CD14-positive monocyte (primary cell): ENCODE results near the gene PRPF40B. TPM values are rescaled to one million over a fixed set of nuclear protein-coding genes. Genes with fewer than 3 reads are reported as not detected.

Source experiments
- DNase-seq, 3 donors: peaks; one replicate each; pipeline ENCODE4 v3.0.0-alpha.2; 2011 to 2022
- H2AFZ ChIP-seq: 2 replicates; pipeline ENCODE4 v1.6.0; 2012; ENCODE audit warnings: mild to moderate bottlenecking, low read depth, low read length, inconsistent platforms; ENCODE audit not compliant: insufficient read depth, poor library complexity, severe bottlenecking
- H3K27ac ChIP-seq, 2 donors: 1 replicate in 1 of 2; 2 replicates in 1 of 2; pipeline ENCODE4 v1.5.1; 2012 to 2013; ENCODE audit warnings: low read length in 2 of 2, control low read depth in 1 of 2, inconsistent platforms in 1 of 2, low read depth in 1 of 2, mild to moderate bottlenecking in 1 of 2
- H3K27me3 ChIP-seq, 2 donors: one replicate each; pipeline versions ENCODE4 v1.6.0 to v1.6.1; 2011 to 2013; ENCODE audit warnings: low read length in 2 of 2; ENCODE audit not compliant: control insufficient read depth in 2 of 2, insufficient read depth in 2 of 2
- H3K36me3 ChIP-seq, 2 donors: replicated peaks in 1 of 2; 1 replicate in 1 of 2; 2 replicates in 1 of 2; pipeline versions ENCODE4 v1.5.1 to v1.6.1; 2012 to 2013; ENCODE audit warnings: low read length in 2 of 2, control low read depth in 1 of 2, inconsistent platforms in 1 of 2, mild to moderate bottlenecking in 1 of 2; ENCODE audit not compliant: insufficient read depth in 2 of 2, control insufficient read depth in 1 of 2
- H3K4me1 ChIP-seq, 2 donors: 1 replicate in 1 of 2; 2 replicates in 1 of 2; pipeline versions ENCODE4 v1.5.1 to v1.6.1; 2012 to 2013; ENCODE audit warnings: low read length in 2 of 2, control low read depth in 1 of 2, inconsistent platforms in 1 of 2, mild to moderate bottlenecking in 1 of 2, moderate library complexity in 1 of 2; ENCODE audit not compliant: insufficient read depth in 2 of 2, control insufficient read depth in 1 of 2
- H3K4me2 ChIP-seq: replicated peaks from 2 replicates; pipeline ENCODE3; 2012; ENCODE audit warnings: low read length, moderate library complexity, mild to moderate bottlenecking; ENCODE audit not compliant: poor library complexity, severe bottlenecking; ENCODE audit errors: extremely low read depth
- H3K4me3 ChIP-seq, 3 experiments: fragments of 200-600 bp in 1 of 3; sonication (generic) in 1 of 3; replicated peaks in 1 of 3; 1 replicate in 2 of 3; 2 replicates in 1 of 3; pipeline ENCODE4 v1.5.1; 2011 to 2013; ENCODE audit warnings: low read length in 3 of 3, mild to moderate bottlenecking in 3 of 3, control low read depth in 2 of 3, low read depth in 2 of 3, inconsistent platforms in 1 of 3, moderate library complexity in 1 of 3
- H3K79me2 ChIP-seq: 2 replicates; pipeline ENCODE4 v1.6.0; 2012; ENCODE audit warnings: mild to moderate bottlenecking, control low read depth, inconsistent platforms, low read length, moderate library complexity; ENCODE audit not compliant: insufficient read depth
- H3K9ac ChIP-seq: 2 replicates; pipeline ENCODE4 v1.6.0; 2017; ENCODE audit warnings: low read length, mild to moderate bottlenecking; ENCODE audit not compliant: insufficient read depth, poor library complexity, severe bottlenecking
- H3K9me3 ChIP-seq, 2 donors: replicated peaks in 1 of 2; 1 replicate in 1 of 2; 2 replicates in 1 of 2; pipeline versions ENCODE4 v1.5.1 to v1.6.1; 2012 to 2013; ENCODE audit warnings: low read length in 2 of 2, control low read depth in 1 of 2; ENCODE audit not compliant: control insufficient read depth in 1 of 2, insufficient read depth in 1 of 2
- H4K20me1 ChIP-seq: 2 replicates; pipeline ENCODE4 v1.6.0; 2012; ENCODE audit warnings: mild to moderate bottlenecking, low read length, control low read depth, moderate library complexity; ENCODE audit not compliant: insufficient read depth
- H3K27ac Mint-ChIP-seq, 7 donors: one replicate each; pipeline ENCODE4 v1.8.0; 2020; ENCODE audit warnings: mild to moderate bottlenecking in 7 of 7, mixed read lengths in 7 of 7, moderate library complexity in 6 of 7, inconsistent platforms in 2 of 7
- H3K27me3 Mint-ChIP-seq, 3 donors: one replicate each; pipeline ENCODE4 v1.8.0; 2021 to 2022; ENCODE audit warnings: low read depth in 3 of 3, mild to moderate bottlenecking in 3 of 3, mixed read lengths in 3 of 3, moderate library complexity in 3 of 3, inconsistent platforms in 1 of 3
- H3K36me3 Mint-ChIP-seq, 2 donors: one replicate each; pipeline ENCODE4 v1.8.0; 2020; ENCODE audit warnings: mixed read lengths in 2 of 2, inconsistent platforms in 1 of 2, mild to moderate bottlenecking in 1 of 2
- H3K4me1 Mint-ChIP-seq: one replicate; pipeline ENCODE4 v1.8.0; 2020; ENCODE audit warnings: mild to moderate bottlenecking, mixed read lengths
- H3K4me3 Mint-ChIP-seq, 2 donors: one replicate each; pipeline ENCODE4 v1.8.0; 2020; ENCODE audit warnings: mild to moderate bottlenecking in 2 of 2, mixed read lengths in 2 of 2, moderate library complexity in 1 of 2
- H3K9me3 Mint-ChIP-seq, 7 donors: one replicate each; pipeline ENCODE4 v1.8.0; 2020 to 2022; ENCODE audit warnings: mixed read lengths in 7 of 7, mild to moderate bottlenecking in 6 of 7, moderate library complexity in 6 of 7, inconsistent platforms in 2 of 7
- CTCF ChIP-seq: fragments of 200-600 bp; IDR thresholded peaks from one replicate; pipeline ENCODE4 v1.8.0; 2022; ENCODE audit warnings: antibody characterized with exemption, mild to moderate bottlenecking
- WGBS: methylation state at CpG from one replicate; pipeline ENCODE4 v1.1.5; 2013; ENCODE audit warnings: missing lambda C conversion rate; ENCODE audit not compliant: insufficient coverage; 5-methylcytosine and 5-hydroxymethylcytosine counted together
- intact Hi-C, 2 donors: fragments of 100-400 bp; cut with micrococcal nuclease; formaldehyde crosslinking; loops; one replicate each; pipeline versions ENCODE4 v1.15.0 to v1.15.1; 2023
- polyA plus RNA-seq, 3 donors: library from polyadenylated mRNA; depleted of rRNA in 1 of 3; unstranded in 2 of 3; stranded (reverse) in 1 of 3; fragments of 300-500 nt in 2 of 3; fragments of >200 nt in 1 of 3; fragmentation: Illumina TruSeq in 2 of 3; gene quantifications; 1 replicate in 2 of 3; 2 replicates in 1 of 3; pipeline ENCODE4 v1.2.3, GENCODE V29; 2012 to 2021

PRPF40B gene
- polyA plus RNA-seq, 3 donors = 0.14 to 1.3 (median 0.57) TPM

- H3K36me3 Mint-ChIP-seq = peaks cover 9 to 12% of the 10 kb centered on the region in 2 donors
- no peak overlapping the region for H3K4me3 Mint-ChIP-seq
- no peaks in the 10 kb centered on the region for H3K4me1 ChIP-seq
- H3K9me3 ChIP-seq = no peaks in the 10 kb centered on the region
- no peaks in the 10 kb centered on the region for H3K79me2 ChIP-seq
- no peak overlapping the region for H2AFZ ChIP-seq
- no peak overlapping the region for H3K9ac ChIP-seq
- no peak overlapping the region for H3K4me3 ChIP-seq
- H3K36me3 ChIP-seq = no peaks in the 10 kb centered on the region
- intact Hi-C loops = loop anchor here in 1 of 2 donors (5.0 kb wide), 1 partner anchor 225 kb away; no protein-coding TSS in a partner anchor
- H4K20me1 ChIP-seq = no peaks in the 10 kb centered on the region
- H3K27me3 ChIP-seq = no peaks in the 10 kb centered on the region
- H3K27me3 Mint-ChIP-seq = peaks cover 0 to 3% (median 2%) of the 10 kb centered on the region in 3 donors
- no peak for DNase-seq
- peaks cover 8% of the 10 kb centered on the region for H3K4me1 Mint-ChIP-seq
- no peak overlapping the region for H3K27ac Mint-ChIP-seq
- TF ChIP-seq CTCF = no peak
- no CpG with 5 or more reads among the region's 1 CpG for WGBS
- no peak overlapping the region for H3K27ac ChIP-seq
- H3K4me2 ChIP-seq = no peak overlapping the region
- peaks cover 0 to 1% (median 0%) of the 10 kb centered on the region in 7 donors for H3K9me3 Mint-ChIP-seq
Observed at GRCh38 chr12:49582201-49582600, 41.2 kb upstream of the PRPF40B start.

- H3K9ac ChIP-seq = no peak overlapping the region
- 100% methylated on average over 2 of the region's 4 CpGs for WGBS
- no peak overlapping the region for H3K4me3 ChIP-seq
- H3K4me1 Mint-ChIP-seq = peaks cover 8% of the 10 kb centered on the region
- no peak overlapping the region for H3K27ac Mint-ChIP-seq
- H3K79me2 ChIP-seq = no peaks in the 10 kb centered on the region
- no peak for DNase-seq
- H3K4me1 ChIP-seq = no peaks in the 10 kb centered on the region
- no peak overlapping the region for H3K4me2 ChIP-seq
- H3K27me3 Mint-ChIP-seq = peaks cover 0 to 4% (median 2%) of the 10 kb centered on the region in 3 donors
- intact Hi-C loops = loop anchor here in 1 of 2 donors (5.0 kb wide), 1 partner anchor 226 kb away; no protein-coding TSS in a partner anchor
- no peak for TF ChIP-seq CTCF
- H3K36me3 Mint-ChIP-seq = peaks cover 9 to 12% of the 10 kb centered on the region in 2 donors
- H2AFZ ChIP-seq = no peak overlapping the region
- H4K20me1 ChIP-seq = no peaks in the 10 kb centered on the region
- H3K9me3 Mint-ChIP-seq = peaks cover 0 to 1% (median 0%) of the 10 kb centered on the region in 7 donors
- H3K36me3 ChIP-seq = no peaks in the 10 kb centered on the region
- no peaks in the 10 kb centered on the region for H3K9me3 ChIP-seq
- H3K27me3 ChIP-seq = no peaks in the 10 kb centered on the region
- no peak overlapping the region for H3K27ac ChIP-seq
- no peak overlapping the region for H3K4me3 Mint-ChIP-seq
Observed at GRCh38 chr12:49582850-49583249, 40.5 kb upstream of the PRPF40B start.
